ENCODE measurements around the gene PLEKHF1.

GRCh38 chr19:29625186-29625651 lies 40.0 kb upstream of the PLEKHF1 start:
- TF ChIP-seq EZH2 (IDR thresholded peaks at IDR 0.05; ENCODE audit: insufficient read depth, poor library complexity, severe bottlenecking) (no peak), EZH2phosphoT487 (IDR thresholded peaks at IDR 0.05; ENCODE audit: insufficient read depth, low read depth) (no peak)

Data from GM23248 (cell line).